Brain microvascular endothelial cell (primary cell): ENCODE results near the gene RAX2.

ENCODE experiments used
- DNase-seq: peaks from one replicate; pipeline ENCODE4 v3.0.0-alpha.2; 2020
- H3K27ac ChIP-seq: fragments of 250-450 bp; sonication (Bioruptor Pico); 2 replicates; pipeline ENCODE4 v1.5.1; 2020; ENCODE audit warnings: mild to moderate bottlenecking, moderate library complexity
- H3K27me3 ChIP-seq: fragments of 250-450 bp; sonication (Bioruptor Pico); replicated peaks from 2 replicates; pipeline ENCODE4 v1.5.1; 2020; ENCODE audit warnings: mild to moderate bottlenecking
- H3K36me3 ChIP-seq: fragments of 250-450 bp; sonication (Bioruptor Pico); replicated peaks from 2 replicates; pipeline ENCODE4 v1.5.1; 2020; ENCODE audit warnings: mild to moderate bottlenecking
- H3K4me3 ChIP-seq: 2 replicates; pipeline ENCODE4 v1.5.1; 2011; ENCODE audit warnings: low read depth, mild to moderate bottlenecking, control low read depth, low read length, moderate library complexity
- CTCF ChIP-seq: IDR thresholded peaks from 2 replicates; pipeline ENCODE4 v1.5.1; 2011; ENCODE audit warnings: low read depth, mild to moderate bottlenecking, moderate library complexity, low read length, control low read depth, inconsistent platforms; ENCODE audit errors: missing control alignments
- in situ Hi-C: cut with HindIII; loops from 2 replicates; pipeline ENCODE4 v1.10.0; 2017; ENCODE audit warnings: low sequenced_read_pairs, low pct_ligation_motif_present

Gene RAX2

GRCh38 chr19:3746371-3747056 is 25.5 kb downstream of the RAX2 start:
- TF ChIP-seq CTCF = no peak
- no peaks in the 10 kb centered on the region for H3K27me3 ChIP-seq
- no peak for DNase-seq
- in situ Hi-C loops = no loop called here
- no peak overlapping the region for H3K4me3 ChIP-seq
- H3K36me3 ChIP-seq = peaks cover 19% of the 10 kb centered on the region
- H3K27ac ChIP-seq = no peak overlapping the region

GRCh38 chr19:3745363-3746045 is 26.5 kb downstream of the RAX2 start:
- in situ Hi-C loops = no loop called here
- H3K27me3 ChIP-seq = no peaks in the 10 kb centered on the region
- DNase-seq = no peak
- H3K4me3 ChIP-seq = no peak overlapping the region
- no peak overlapping the region for H3K27ac ChIP-seq
- no peak for TF ChIP-seq CTCF
- peaks cover 10% of the 10 kb centered on the region for H3K36me3 ChIP-seq

GRCh38 chr19:3743486-3743885 is 28.5 kb downstream of the RAX2 start:
- in situ Hi-C loops = no loop called here

GRCh38 chr19:3740431-3740830 is 31.6 kb downstream of the RAX2 start:
- Histone ChIP-seq H3K27ac (no peak overlapping the region), H3K27me3 (no peaks in the 10 kb centered on the region), H3K36me3 (no peaks in the 10 kb centered on the region), H3K4me3 (no peak overlapping the region)
- DNase-seq = no peak
- in situ Hi-C loops = no loop called here
- TF ChIP-seq CTCF = no peak

More at GRCh38 chr19:3743486-3743885, 28.5 kb downstream of the RAX2 start:
- no peaks in the 10 kb centered on the region for H3K27me3 ChIP-seq
- H3K27ac ChIP-seq = no peak overlapping the region
- H3K36me3 ChIP-seq = no peaks in the 10 kb centered on the region
- DNase-seq = peak; percentile 28
- TF ChIP-seq CTCF = no peak
- no peak overlapping the region for H3K4me3 ChIP-seq

GRCh38 chr19:3738477-3739220 is 33.4 kb downstream of the RAX2 start:
- DNase-seq = no peak
- Histone ChIP-seq H3K4me3 (no peak overlapping the region), H3K27ac (no peak overlapping the region), H3K27me3 (no peaks in the 10 kb centered on the region), H3K36me3 (no peaks in the 10 kb centered on the region)
- in situ Hi-C loops = no loop called here
- TF ChIP-seq CTCF = no peak
